PFSK-1 (cell line): ENCODE results near the gene DIP2A.

Experiments used
- REST ChIP-seq, 2 experiments: IDR thresholded peaks; 2 replicates each; pipeline versions ENCODE4 v1.6.1 to v1.8.0; 2011 to 2012; ENCODE audit warnings: low read depth in 2 of 2, low read length in 2 of 2, control low read depth in 1 of 2, inconsistent platforms in 1 of 2, mild to moderate bottlenecking in 1 of 2, moderate library complexity in 1 of 2; ENCODE audit not compliant: insufficient read depth in 1 of 2
- TAF1 ChIP-seq: IDR thresholded peaks from 2 replicates; pipeline ENCODE4 v1.6.1; 2012; ENCODE audit warnings: low read length, control low read depth, borderline replicate concordance; ENCODE audit not compliant: insufficient read depth

- TF ChIP-seq TAF1 = no peak
- no peak for TF ChIP-seq REST (IDR thresholded peaks at IDR 0.05; ENCODE audit: insufficient read depth in 1 of 2, low read depth in 2 of 2, low read length in 2 of 2)
These were observed 91.0 kb downstream of the DIP2A start for GRCh38 chr21:46549650-46550049.
